GM12878 (cell line): ENCODE measurements around the gene STRN4. TPM values are rescaled to one million over a fixed set of nuclear protein-coding genes. Genes with fewer than 3 reads are reported as not detected.

Source experiments
- ATAC-seq: fragments of 200-7000 bp; cut with Tn5 transposase; 3 replicates; pipeline ENCODE4 v1.9.1; 2020; ENCODE audit warnings: mild to moderate bottlenecking, moderate library complexity
- BruUV-seq: library from RNA; stranded (reverse); fragments of 400-500 nt; replicated peaks from 2 replicates; lab custom pipeline; 2021; lab: Mats Ljungman, UMichigan
- CTCF ChIA-PET: fragments of 300-600 bp; sonication (Branson Sonifier 250); formaldehyde crosslinking; extraction: SDS; loops from one replicate; lab custom pipeline; 2021; ENCODE audit warnings: inconsistent platforms; lab: Yijun Ruan, JAX
- POLR2A ChIA-PET: fragments of 350-600 bp; formaldehyde crosslinking; extraction: SDS; loops from one replicate; lab custom pipeline; 2021; ENCODE audit warnings: inconsistent platforms; lab: Charles Lee
- RAD21 ChIA-PET: fragments of 300-600 bp; sonication (Branson Sonifier 250); formaldehyde crosslinking; loops from one replicate; lab custom pipeline; 2023; ENCODE audit warnings: antibody characterized with exemption; ENCODE audit not compliant: unreplicated experiment; lab: Charles Lee
- SMC1A ChIA-PET: fragments of 300-600 bp; sonication (Branson Sonifier 250); formaldehyde crosslinking; loops from one replicate; lab custom pipeline; 2023; ENCODE audit not compliant: unreplicated experiment, uncharacterized antibody; lab: Charles Lee
- DNase-seq: peaks from one replicate; pipeline ENCODE4 v3.0.0-alpha.2; 2011; ENCODE audit warnings: low read depth, low spot score
- FAIRE-seq: peaks from 3 replicates; lab custom pipeline; 2011; peaks lifted over from hg19 to GRCh38; lab: Jason Lieb, UNC
- H2AFZ ChIP-seq: 2 replicates; pipeline ENCODE4 v1.6.0; 2011; ENCODE audit warnings: low read depth, low read length, control low read depth; ENCODE audit not compliant: control insufficient read depth
- H3K27ac ChIP-seq: 2 replicates; pipeline ENCODE4 v1.5.1; 2011; ENCODE audit warnings: control low read depth; ENCODE audit not compliant: control insufficient read depth, insufficient read depth
- H3K27me3 ChIP-seq, 2 experiments: replicated peaks in 1 of 2; 2 replicates each; pipeline versions ENCODE4 v1.6.0 to v1.6.1; 2011; ENCODE audit warnings: low read length in 1 of 2; ENCODE audit not compliant: control insufficient read depth in 2 of 2, insufficient read depth in 2 of 2
- H3K36me3 ChIP-seq, 2 experiments: 2 replicates each; pipeline ENCODE4 v1.5.1; 2011; ENCODE audit warnings: low read length in 1 of 2; ENCODE audit not compliant: control insufficient read depth in 2 of 2, insufficient read depth in 2 of 2
- H3K4me1 ChIP-seq: 2 replicates; pipeline ENCODE4 v1.6.1; 2011; ENCODE audit warnings: mild to moderate bottlenecking, low read length, moderate library complexity, mixed read lengths; ENCODE audit not compliant: control insufficient read depth, insufficient read depth
- H3K4me2 ChIP-seq: 2 replicates; pipeline ENCODE4 v1.6.0; 2011; ENCODE audit warnings: control low read depth; ENCODE audit not compliant: control insufficient read depth, insufficient read depth
- H3K4me3 ChIP-seq: fragments of 200-600 bp; sonication (generic); 2 replicates; pipeline ENCODE4 v1.5.1; 2016
- H3K79me2 ChIP-seq: 2 replicates; pipeline ENCODE4 v1.6.0; 2011; ENCODE audit warnings: low read length; ENCODE audit not compliant: control insufficient read depth, insufficient read depth
- H3K9ac ChIP-seq: 2 replicates; pipeline ENCODE4 v1.8.0; 2011; ENCODE audit warnings: low read length, control low read depth, mixed read lengths; ENCODE audit not compliant: control insufficient read depth, insufficient read depth
- H3K9me3 ChIP-seq: replicated peaks from 3 replicates; pipeline ENCODE4 v1.5.1; 2011; ENCODE audit warnings: mild to moderate bottlenecking, low read length; ENCODE audit not compliant: control insufficient read depth, insufficient read depth
- H4K20me1 ChIP-seq: 2 replicates; pipeline ENCODE4 v1.6.0; 2011; ENCODE audit not compliant: control insufficient read depth, insufficient read depth
- ATF7 ChIP-seq: fragments of 450-650 bp; IDR thresholded peaks from 2 replicates; pipeline ENCODE4 v1.6.1; 2016; ENCODE audit warnings: low read depth, mild to moderate bottlenecking
- EP300 ChIP-seq, 2 experiments: fragments of 150-350 bp in 1 of 2; IDR thresholded peaks; 2 replicates each; pipeline ENCODE4 v1.6.1; 2011 to 2012; ENCODE audit warnings: low read depth in 2 of 2, low read length in 2 of 2, borderline replicate concordance in 1 of 2, improper control_type of control experiment in 1 of 2, inconsistent platforms in 1 of 2; ENCODE audit not compliant: control insufficient read depth in 1 of 2
- ETV6 ChIP-seq, 2 experiments: fragments of 450-650 bp in 1 of 2; IDR thresholded peaks in 1 of 2; conservative IDR thresholded peaks in 1 of 2; 2 replicates each; pipeline ENCODE4 v1.6.1; 2014; ENCODE audit warnings: antibody characterized with exemption in 1 of 2, borderline replicate concordance in 1 of 2, low read depth in 1 of 2, mild to moderate bottlenecking in 1 of 2, moderate library complexity in 1 of 2
- KDM1A ChIP-seq: fragments of 200-600 bp; sonication (generic); IDR thresholded peaks from 2 replicates; pipeline ENCODE4 v1.6.1; 2016; ENCODE audit warnings: borderline replicate concordance
- PAX5 ChIP-seq: IDR thresholded peaks from 2 replicates; pipeline ENCODE4 v1.6.1; 2011; ENCODE audit warnings: low read depth, low read length, borderline replicate concordance
- POLR2AphosphoS2 ChIP-seq: IDR thresholded peaks from 2 replicates; pipeline ENCODE4 v1.6.1; 2011; ENCODE audit warnings: low read depth, mild to moderate bottlenecking, low read length, improper control_type of control experiment, moderate library complexity
- RELA ChIP-seq: fragments of 450-650 bp; IDR thresholded peaks from 2 replicates; pipeline ENCODE4 v1.8.0; 2014; ENCODE audit warnings: borderline replicate concordance; ENCODE audit not compliant: partially characterized antibody
- REST ChIP-seq: IDR thresholded peaks from 2 replicates; pipeline ENCODE4 v1.6.1; 2012; ENCODE audit warnings: mild to moderate bottlenecking, low read depth, low read length
- SUZ12 ChIP-seq: fragments of 200-600 bp; sonication (generic); IDR thresholded peaks from one replicate; pipeline ENCODE4 v1.6.1; 2018; ENCODE audit warnings: antibody characterized with exemption, mild to moderate bottlenecking; ENCODE audit not compliant: unreplicated experiment
- ZNF217 ChIP-seq: fragments of 450-650 bp; IDR thresholded peaks from 2 replicates; pipeline ENCODE4 v1.6.1; 2017; ENCODE audit warnings: antibody characterized with exemption, mild to moderate bottlenecking
- ZNF24 ChIP-seq: fragments of 450-650 bp; IDR thresholded peaks from 2 replicates; pipeline ENCODE4 v1.6.1; 2017; ENCODE audit warnings: antibody characterized with exemption, mild to moderate bottlenecking
- ZNF592 ChIP-seq: fragments of 450-650 bp; IDR thresholded peaks from 2 replicates; pipeline ENCODE4 v1.6.1; 2017; ENCODE audit warnings: mild to moderate bottlenecking, moderate library complexity
- ZNF622 ChIP-seq: fragments of 450-650 bp; IDR thresholded peaks from 2 replicates; pipeline ENCODE4 v1.6.1; 2017; ENCODE audit warnings: mild to moderate bottlenecking, inconsistent platforms
- WGBS: methylation state at CpG from one replicate; pipeline ENCODE4 v1.1.6; 2016; ENCODE audit warnings: low lambda C conversion rate; ENCODE audit not compliant: insufficient replicate concordance, insufficient coverage; ENCODE audit errors: missing lambda C conversion rate; 5-methylcytosine and 5-hydroxymethylcytosine counted together
- in situ Hi-C: fragments of 300-500 bp; cut with MboI; formaldehyde crosslinking; loops from 9 replicates; pipeline ENCODE4 v1.14.3; 2018; ENCODE audit warnings: mixed read lengths
- intact Hi-C: fragments of 100-400 bp; cut with micrococcal nuclease; formaldehyde crosslinking; loops from one replicate; pipeline ENCODE4 v1.14.2; 2022; ENCODE audit not compliant: unreplicated experiment
- polyA plus RNA-seq, 11 experiments: library from polyadenylated mRNA; depleted of rRNA in 4 of 11; unstranded in 6 of 11; stranded (reverse) in 5 of 11; fragments of >200 nt; fragmentation: Nextera tagmentation in 4 of 11; fragmentation: Illumina TruSeq in 1 of 11; extraction: Ambion mirVana in 4 of 11; extraction: Trizol in 1 of 11; gene quantifications; 1 replicate in 1 of 11; 2 replicates in 10 of 11; pipeline versions ENCODE4 v1.2.1 to v1.2.3, GENCODE V29; 2011 to 2016; ENCODE audit warnings: inconsistent platforms in 2 of 11, missing spikeins in 2 of 11, low read depth in 1 of 11
- total RNA-seq, 4 experiments: library from RNA; depleted of rRNA in 3 of 4; stranded (reverse); fragments of >200 nt in 3 of 4; fragmentation: Illumina TruSeq in 1 of 4; extraction: Trizol in 1 of 4; gene quantifications; 2 replicates each; pipeline versions ENCODE4 v1.2.1 to v1.2.3, GENCODE V29; 2013 to 2021

The STRN4 gene
- total and polyA plus RNA-seq, 10 of the 15 experiments (the other 5 are each of a cell fraction or from before 2014, with no cell fraction given): 0.42 to 62.8 (median 22.5) TPM

GRCh38 chr19:46785054-46785979, 39.1 kb upstream of the STRN4 start:
- FAIRE-seq: no peak
- SMC1A ChIA-PET: interaction anchor here (0.7 to 2.5 kb wide), 11 partner anchors 8 to 207 kb away, joined by 3 to 11 read pairs (median 4); no protein-coding TSS in a partner anchor
- TF ChIP-seq ZNF24: no peak
- 0 out of 2 replicates have a peak, but pooled peaks have one; percentile 24 for TF ChIP-seq PAX5
- TF ChIP-seq ATF7: no peak
- no peak for TF ChIP-seq POLR2AphosphoS2
- no peak for TF ChIP-seq ZNF592
- 0 out of 2 replicates have a peak, but pooled peaks have one; percentile 22 for TF ChIP-seq ZNF217
- no peak for TF ChIP-seq SUZ12
- TF ChIP-seq KDM1A: no peak
- TF ChIP-seq RELA: no peak
- no peak for TF ChIP-seq EP300 (IDR thresholded peaks at IDR 0.05; ENCODE audit: borderline replicate concordance in 1 of 2, control insufficient read depth in 1 of 2, low read depth in 2 of 2, low read length in 2 of 2)
- TF ChIP-seq ETV6 (conservative IDR thresholded peaks at IDR 0.05 in 1 of 2, IDR thresholded peaks at IDR 0.05 in 1 of 2; ENCODE audit: borderline replicate concordance in 1 of 2, low read depth in 1 of 2): peak in 1 of 2 experiments; percentile 32; a peak in 1 of 4 replicates
- no peak for TF ChIP-seq REST
- TF ChIP-seq ZNF622: no peak

More at GRCh38 chr19:46785054-46785979, 39.1 kb upstream of the STRN4 start:
- no peaks in the 10 kb centered on the region; the same call in 1 of the 2 replicates for H4K20me1 ChIP-seq
- POLR2A ChIA-PET: interaction anchor here (0.6 to 1.9 kb wide), 10 partner anchors 15 to 471 kb away, joined by 3 to 6 read pairs (median 4); partner anchors contain the start of genes CCDC9 and ZC3H4
- in situ Hi-C loops: no loop called here
- H2AFZ ChIP-seq: no peak overlapping the region
- ATAC-seq: peak; percentile 34
- H3K9ac ChIP-seq: peak overlapping the region; percentile 65
- peaks cover 65% of the 10 kb centered on the region for H3K79me2 ChIP-seq
- H3K9me3 ChIP-seq: no peaks in the 10 kb centered on the region; the same call in 2 of the 3 replicates
- WGBS: 3% methylated on average over 19 of the region's 19 CpGs
- intact Hi-C loops: loop anchor here (5.0 kb wide), 1 partner anchor 37 kb away; no protein-coding TSS in a partner anchor
- H3K4me2 ChIP-seq: peak overlapping the region; percentile 81
- H3K36me3 ChIP-seq: peaks cover 8 to 10% of the 10 kb centered on the region in 2 experiments; a peak in 3 of 4 replicates
- H3K27me3 ChIP-seq: no peaks in the 10 kb centered on the region
- H3K4me3 ChIP-seq: peak overlapping the region; percentile 100
- no TSS peak for BruUV-seq
- no peak for DNase-seq
- CTCF ChIA-PET: interaction anchor here (0.6 to 4.4 kb wide), 18 partner anchors 13 to 564 kb away, joined by 3 to 43 read pairs (median 6); partner anchors contain the start of gene DHX34
- RAD21 ChIA-PET: interaction anchor here (0.8 to 2.5 kb wide), 7 partner anchors 19 to 66 kb away, joined by 3 to 8 read pairs (median 3); no protein-coding TSS in a partner anchor
- H3K4me1 ChIP-seq: 0 out of 2 replicates have a peak, but pooled peaks cover 7% of the 10 kb centered on the region
- peak overlapping the region; percentile 94 for H3K27ac ChIP-seq
